HG03139 (cell line): ENCODE results near the gene ALS2CL.

Experiments used
- ATAC-seq: cut with Tn5 transposase; IDR thresholded peaks from one replicate; pipeline ENCODE4 v1.9.1; 2021; ENCODE audit not compliant: unreplicated experiment

The ALS2CL gene

DNA sequence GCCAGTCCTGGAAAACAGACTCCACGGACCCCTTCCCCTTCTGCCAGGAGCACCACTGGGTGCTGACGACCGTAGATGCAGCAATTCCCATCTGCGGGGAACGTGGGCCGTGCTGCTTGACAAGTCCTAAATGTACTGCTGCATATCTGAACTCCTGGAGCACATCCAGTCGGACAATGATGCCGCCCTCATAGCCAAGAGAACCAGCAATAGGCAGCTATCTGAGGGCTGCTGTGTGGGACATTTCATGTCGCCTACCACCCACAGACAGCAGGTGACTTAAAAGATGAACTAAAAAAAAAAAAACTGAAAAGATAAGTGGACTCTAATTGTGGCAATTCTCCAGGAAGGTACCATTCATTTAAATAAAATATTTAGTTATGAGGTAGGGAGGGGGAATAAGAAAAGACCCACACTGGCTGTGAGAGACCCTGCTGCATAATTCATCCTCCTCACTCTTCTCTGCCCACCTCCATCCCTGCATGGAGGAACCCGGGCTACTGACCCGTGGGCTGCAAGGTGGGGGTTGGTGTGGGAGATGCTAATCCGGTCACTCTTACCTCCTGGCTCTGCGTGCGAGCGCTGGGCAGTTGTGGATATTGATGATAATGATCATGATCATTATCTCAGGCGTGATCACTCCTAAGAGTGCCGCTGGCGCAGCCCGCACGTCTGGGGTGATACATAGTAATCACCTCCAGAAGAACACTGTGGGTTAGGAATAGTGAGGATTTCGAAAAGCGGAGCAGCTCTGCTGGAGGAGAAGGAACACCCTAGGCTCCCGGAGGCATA lies 28.3 kb downstream of the ALS2CL start:
- no peak for ATAC-seq

DNA sequence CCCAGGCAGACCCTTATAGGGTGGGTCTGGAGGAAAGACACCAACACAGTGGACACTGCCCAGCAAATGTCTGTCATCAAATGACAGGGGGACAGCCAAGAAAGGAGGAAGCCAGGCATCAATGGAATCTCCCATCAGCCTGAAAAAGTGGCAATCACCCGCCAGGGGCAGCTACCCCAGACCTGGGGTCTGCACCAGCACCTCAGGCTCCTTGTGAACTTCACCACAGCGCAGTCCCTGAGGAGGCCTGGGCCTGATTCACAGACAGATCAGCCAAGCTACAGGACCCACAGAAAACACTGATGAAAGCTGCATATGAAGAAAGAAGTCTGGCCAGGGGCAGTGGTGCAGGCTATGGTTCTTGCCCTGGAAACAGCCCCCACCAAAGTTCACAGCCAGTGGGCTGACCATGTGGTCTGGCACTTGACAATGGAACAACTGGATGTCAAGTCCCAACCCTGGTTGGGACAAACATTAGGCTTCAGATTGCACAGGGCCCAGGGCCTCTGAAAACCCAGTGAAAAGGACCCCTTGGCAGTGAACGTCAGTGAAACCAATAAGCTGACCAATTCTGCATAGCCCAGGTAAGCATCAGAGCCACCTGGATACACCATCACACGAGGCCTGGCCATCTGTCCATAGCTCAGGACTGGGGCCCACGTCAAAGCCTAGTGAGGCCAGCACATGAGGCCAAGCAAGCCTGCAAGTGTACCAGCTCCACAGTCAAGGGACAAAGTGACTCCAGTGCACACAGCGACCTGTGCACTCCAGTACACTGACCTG lies 29.1 kb downstream of the ALS2CL start:
- ATAC-seq: no peak

DNA sequence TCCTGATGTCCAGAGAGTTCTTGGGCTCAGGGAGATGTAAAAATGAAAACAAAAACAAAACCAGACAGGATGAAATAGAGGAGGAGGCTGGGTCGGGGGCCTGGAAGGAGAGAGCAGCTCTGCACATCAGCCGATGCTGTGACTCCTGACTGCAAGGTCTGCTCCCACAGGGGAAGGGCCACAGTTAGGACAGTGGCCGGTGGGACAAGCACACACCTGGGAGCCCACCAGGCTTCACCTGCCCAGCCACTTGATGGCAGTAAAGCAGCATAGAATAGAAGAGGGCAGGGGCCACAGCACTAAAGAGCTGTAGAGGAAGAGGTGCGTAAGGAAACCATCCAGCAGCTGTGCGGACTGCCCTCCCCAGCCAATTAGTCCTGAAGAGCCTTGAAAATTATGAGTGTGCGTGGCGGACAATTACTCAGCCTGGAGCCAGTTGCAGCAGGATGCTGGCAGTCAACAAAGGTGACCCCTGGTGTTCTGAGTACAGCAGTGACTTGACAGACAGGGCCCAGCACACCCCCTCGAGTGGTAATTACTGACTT lies 29.8 kb downstream of the ALS2CL start:
- no peak for ATAC-seq

DNA sequence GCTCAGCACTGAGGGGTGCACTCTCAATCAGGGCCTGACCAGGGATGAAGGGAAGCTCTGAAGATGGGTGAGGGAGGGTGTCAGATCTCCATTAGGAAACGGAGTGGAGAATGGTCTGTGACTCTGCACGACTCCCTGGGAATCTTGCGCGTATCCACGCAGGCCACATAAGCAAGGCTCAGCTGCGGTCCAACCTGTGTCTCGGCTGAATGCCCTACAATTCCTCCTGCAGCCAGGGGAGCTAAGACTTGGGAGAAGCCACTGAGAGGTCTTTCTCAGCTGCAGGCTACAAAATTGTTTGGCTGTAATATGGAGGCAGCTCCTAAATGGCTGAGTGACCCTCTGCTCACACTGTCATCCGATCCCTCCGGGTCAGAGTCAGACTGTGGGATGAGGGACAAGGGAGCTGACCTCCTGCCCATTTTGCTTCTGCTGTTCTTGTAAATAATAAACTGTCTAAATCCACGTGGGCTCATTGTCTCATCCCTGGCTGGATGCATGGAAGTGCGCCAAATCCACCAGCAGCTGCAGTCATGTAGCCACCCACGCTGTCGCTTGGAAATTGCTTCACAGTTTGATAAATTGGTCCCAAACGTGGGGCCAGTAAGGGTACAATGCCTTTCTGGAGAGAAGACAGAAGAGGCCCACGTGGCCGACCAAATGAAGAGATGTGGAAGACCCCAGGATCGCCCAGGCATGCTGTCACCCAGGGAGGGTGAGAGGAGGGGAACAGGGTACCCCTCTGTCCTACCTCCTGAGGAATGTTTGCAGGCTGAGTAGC lies 30.5 kb downstream of the ALS2CL start:
- no peak for ATAC-seq

DNA sequence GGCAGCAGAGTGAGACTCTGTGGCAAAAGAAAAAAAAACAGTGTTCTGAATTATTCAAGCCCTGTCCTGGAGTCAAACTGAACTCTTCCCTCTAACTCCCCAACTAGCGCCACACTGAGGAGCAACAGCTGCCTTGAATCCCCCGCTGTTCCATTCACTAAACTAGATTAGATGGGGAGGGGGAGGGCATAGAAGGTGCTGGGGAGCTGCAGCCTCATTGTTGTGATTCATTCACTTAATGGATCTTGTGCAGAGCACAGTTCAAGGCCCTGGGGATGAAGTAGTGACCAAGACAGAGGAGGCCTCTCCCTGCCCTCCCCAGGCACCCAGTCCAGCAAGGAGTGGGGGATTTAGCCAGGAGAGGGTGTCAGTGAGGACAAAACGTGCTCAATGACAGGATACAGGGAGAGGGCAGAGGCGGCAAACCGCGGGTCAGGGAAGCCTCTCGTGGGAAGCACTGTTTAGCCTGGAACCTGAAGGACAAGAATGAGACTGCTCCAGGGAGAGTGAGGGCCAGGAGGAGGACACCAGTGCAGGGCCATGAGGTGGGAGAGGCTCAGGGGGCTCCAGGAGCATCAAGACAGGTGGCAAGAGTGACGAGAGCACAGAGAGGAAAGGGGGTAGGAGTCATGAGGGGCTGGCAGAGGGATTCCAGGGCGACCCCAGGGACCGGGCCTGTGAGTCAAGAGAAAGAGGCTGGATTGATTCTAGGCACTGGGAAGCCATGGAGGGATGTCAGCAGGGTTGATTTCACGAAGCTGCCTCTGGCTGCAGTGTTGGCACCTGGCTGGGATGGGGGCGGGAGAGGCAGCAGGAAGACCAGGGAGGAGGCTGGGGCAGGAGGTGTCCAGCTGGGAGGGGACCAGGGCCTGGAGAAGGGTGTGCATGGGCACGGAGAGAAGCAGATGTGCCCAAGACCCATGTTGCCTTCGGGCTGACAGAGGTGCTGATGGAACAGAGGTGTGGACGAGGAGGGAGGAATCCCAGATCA lies 31.4 kb downstream of the ALS2CL start:
- no peak for ATAC-seq

DNA sequence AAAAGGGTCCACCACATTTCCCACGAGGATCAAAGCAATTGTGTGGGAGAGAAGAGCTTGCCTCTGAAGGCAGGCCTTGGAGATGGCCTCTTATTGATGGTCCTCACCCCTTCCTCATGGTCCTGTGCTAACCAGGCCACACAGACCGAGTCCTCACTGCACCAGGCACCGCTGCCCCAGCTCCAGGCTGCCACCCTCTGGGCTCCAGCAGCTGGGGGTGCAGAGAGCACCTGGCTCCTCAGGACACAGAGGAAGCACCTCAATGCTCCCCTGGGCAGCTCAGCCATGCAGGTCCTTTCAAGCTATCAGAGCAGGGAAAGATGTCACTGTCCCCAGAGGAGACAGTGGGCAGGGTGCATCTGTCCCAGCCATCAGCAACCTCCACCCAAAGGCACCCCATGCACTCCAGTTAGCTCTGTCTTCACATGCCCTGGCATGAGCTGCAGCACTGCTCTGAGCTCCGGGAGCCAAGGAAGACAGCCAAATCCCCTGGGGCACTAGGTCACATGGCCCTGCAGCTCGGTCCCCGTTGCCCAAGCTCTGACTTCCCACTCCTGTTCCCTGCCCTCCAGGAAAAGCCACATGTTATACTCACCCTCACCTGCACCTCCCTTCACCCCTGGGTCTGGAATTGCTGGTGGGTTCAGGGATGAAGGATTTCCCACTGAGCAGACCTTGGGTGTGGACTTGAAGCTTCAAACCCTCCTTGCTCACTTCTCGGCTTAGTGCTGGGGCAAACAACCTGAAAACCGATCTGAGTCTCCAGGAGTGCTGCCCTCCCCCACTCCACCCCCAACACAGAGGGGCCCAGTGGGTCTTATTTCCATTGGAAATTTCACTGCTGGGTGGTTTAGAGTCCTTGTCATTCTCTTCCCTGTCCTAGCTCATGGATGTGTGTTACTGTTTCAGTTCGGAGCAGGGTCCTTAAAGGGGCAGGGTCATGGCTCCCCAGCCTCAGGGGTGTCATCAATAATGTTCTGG lies 32.6 kb downstream of the ALS2CL start:
- ATAC-seq: no peak

DNA sequence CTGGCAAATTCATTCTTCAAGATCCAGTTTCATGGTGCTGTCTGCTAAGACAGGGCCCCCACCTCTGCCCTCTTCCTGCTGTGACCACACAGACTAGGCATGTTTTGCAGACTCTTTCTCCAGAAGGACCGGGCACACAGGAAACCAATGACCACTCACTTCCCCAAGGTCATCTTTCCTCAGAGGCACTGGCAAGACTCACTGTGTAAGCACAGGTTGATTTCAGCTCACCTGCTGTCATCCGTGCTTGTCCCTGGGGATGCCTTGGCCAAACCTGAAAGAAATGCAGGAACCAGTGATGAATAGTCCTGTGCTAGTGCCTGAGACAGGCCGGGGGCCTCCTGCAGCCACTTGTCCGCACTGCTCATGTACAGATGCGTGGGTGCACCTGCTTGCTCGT lies 33.5 kb downstream of the ALS2CL start:
- no peak for ATAC-seq

DNA sequence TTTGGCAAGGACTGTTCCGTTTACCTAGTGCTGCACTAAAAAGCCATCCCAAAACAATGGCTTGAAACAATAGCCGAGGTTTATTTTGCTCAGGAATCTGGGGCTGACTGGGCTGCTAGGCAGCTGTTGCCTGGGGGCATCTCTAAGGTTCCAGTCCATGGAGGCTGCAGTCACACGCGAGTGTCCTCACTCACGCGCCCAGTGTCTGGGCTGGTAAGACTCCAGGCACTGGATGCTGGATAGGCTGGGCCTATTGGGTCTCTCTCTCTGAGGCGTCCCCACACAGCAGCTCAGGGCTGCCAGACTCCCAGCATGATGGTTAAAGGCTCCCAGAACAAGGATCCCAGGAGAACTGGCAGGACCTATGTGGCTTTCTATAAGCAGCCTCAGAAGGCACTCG lies 34.2 kb downstream of the ALS2CL start:
- no peak for ATAC-seq

DNA sequence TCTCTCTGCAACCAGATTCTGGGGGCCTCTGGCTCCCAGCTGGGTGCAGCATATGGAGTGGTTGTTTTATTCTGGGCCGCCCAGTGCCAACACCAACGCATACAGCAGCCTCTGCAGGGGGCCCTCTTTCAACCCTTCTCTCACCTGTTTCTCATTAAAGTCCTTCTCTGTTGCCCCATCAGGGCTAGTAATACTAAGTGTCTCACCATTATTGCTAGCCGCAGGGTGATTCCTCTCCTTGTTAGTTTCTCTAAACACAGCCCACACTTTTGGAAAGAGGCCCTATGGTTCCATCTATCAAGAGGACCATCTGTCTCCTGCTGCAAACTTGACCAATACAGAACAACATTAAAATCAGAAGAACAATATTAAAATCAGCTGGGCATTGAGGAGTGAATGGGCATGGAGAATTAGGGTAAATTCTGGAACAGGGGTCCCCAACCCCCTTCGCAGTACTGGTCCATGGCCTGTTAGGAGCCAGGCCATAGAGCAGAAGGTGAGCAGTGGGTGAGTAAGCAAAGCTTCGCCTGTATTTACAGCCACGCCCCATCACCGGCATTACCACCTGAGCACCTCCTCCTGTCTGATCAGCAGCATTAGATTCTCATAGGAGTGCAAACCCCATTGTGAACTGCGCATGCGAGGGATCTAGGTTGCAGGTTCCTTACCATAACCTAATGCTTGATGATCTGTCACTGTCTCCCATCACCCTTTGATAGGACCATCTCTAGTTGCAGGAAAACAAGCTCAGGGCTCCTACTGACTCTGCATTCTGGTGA lies 36.5 kb downstream of the ALS2CL start:
- no peak for ATAC-seq

DNA sequence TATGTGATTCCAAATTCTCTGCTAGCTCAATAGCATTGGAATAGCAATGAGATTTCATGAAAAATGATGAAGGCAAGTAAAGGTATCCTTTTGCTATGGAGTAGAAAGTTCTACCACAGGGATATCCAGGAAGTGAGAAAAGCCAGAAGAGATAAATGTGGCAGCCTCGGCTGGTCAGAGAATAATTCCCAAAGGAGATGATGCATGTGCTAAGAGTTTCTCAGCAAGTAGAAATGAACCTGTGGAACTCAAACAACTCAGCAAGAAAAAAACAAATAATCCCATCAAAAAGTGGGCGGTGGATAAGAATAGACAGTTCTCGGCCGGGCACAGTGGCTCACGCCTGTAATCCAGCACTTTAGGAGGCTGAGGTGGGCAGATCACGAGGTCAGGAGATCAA lies 38.2 kb downstream of the ALS2CL start:
- no peak for ATAC-seq

DNA sequence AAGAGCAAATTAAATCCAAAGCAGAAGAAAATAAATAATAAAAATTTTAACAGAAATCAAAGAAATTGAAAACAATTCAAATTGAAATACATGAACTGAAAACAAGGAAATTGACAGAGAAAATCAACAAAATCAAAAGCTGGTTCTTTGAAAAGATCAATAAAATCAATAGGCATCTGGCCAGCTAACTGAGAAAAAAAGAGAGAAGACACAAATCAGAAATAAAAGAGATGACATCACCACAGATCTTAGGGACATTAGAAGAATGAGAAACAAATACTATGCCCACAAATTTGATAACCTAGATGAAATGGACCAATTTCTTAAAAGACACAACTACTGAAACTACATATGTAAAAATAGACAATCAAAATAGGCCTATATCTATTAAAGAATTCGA lies 42.4 kb downstream of the ALS2CL start:
- no peak for ATAC-seq

DNA sequence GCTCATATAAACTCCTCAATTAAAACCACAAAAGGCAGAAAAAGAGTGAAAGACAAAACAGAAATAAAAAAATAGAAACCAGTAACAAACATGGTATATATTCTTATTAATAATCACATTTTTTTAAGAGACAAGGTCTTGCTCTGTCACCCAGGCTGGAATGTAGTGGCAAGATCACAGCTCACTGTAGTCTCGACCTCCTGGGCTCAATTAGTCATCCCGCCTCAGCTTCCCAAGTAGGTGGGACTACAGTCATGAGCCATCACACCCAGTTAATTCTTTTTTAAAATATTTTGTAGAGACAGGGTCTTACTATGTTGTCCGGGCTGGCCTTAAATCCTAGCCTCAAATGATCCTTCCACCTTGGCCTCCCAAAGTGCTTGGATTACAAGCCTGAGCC lies 44.0 kb downstream of the ALS2CL start:
- no peak for ATAC-seq

DNA sequence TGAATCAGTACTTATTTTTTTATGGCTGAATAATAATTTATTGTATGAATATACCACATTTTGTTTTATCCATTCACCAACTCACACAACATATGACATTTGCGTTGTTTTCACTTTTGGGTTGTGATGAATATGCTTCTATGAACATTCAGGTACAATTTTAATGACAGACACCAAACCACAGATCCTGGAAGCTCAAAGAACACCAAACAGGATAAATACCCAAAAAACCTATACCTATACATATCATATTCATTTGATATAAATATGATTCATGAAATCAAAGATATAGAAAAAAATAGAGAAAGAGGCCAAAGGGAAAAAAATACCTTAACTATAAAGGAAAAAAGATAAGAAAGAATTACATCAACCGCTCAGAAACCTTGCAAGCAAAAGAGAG lies 45.4 kb downstream of the ALS2CL start:
- no peak for ATAC-seq

DNA sequence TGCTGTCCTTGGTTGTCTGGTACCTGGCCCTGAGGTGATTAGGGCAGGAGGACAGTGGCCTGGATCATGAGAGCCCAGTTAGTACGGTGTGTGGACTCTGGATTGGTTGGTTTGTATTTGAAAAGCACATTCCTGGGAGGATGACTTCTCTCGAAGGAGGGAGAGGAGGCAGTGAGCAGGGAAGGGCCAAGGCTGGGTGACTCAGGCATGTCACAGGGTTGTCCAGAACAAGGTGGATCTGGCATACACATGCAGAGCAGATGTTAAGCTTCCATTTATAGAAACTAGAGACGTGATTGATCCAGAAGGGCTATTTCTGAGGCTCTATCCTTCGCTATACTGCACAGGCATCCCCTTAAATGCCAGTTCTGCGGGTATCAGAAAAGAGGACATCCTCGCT lies 46.8 kb downstream of the ALS2CL start:
- no peak for ATAC-seq

DNA sequence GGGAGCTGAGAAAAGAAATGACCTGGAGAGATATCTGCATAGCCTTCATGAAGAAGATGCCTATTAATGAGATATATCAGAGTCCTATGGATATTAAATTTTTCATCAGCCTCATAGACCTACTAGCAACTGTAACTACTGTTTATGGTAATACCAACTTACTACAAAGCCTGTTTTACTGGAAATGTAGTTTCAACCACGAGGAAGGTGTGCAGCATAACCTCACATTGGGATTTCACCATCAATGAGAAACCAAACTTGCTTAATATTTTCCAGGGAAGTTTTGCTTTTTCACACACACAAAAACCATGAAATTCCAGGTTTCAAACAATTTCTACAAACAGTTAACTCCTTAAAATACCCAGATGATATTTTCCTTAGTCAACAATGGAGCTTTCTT lies 49.8 kb downstream of the ALS2CL start:
- ATAC-seq: no peak

DNA sequence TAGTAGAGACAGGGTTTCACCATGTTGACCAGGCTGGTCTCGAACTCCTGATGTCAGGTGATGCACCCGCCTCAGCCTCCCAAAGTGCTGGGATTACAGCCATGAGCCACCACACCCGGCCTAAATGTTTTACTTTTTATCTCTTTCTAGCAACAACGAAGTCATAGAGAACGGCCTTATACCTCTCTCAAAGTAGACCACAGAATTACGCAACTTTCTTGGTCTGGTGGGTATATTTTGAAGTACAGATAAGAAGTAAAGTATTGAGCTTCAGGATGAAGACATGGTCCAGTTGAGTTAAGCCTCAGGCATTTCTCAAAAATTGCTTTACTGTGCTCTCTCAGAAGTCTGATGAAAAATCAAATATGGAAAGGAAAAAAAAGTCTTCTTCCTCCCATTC lies 50.5 kb downstream of the ALS2CL start:
- no peak for ATAC-seq

DNA sequence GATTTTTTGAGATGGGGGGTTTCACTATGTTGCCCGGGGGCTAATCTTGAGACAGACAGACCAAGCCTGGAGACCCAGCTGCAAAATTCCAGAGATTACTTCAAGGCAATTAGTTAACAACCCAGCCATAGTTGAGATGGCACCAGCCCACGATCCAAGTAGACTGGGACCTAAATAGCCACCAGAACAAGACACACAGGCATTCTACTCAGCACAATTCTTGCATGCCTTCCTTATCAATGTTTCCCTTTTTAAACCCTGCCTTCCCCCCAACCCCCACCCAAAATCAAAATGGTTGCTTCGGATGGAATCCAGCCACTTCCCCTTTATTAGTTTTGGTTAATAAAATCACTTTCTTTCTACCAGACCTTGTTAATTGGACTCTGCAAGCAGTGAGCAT lies 52.6 kb downstream of the ALS2CL start:
- ATAC-seq: no peak

DNA sequence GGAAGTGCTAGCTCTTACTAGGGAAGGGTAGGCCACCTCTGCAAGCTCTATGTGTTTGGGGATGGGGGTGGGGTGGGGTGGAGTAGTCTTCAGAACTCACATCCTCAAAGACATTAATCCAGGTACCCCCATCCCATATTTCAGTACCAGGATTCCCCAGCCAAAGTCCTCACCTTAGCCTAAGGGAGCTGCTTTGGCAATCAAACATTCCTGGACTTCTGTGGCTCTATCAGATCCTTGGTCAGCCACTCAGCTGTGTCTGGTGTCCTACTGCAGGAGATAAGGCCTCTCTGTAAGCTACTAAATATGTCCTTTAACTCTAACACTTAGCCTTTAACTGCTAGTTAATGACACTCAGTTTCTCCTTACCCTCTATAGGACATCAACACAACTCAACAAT lies 54.3 kb downstream of the ALS2CL start:
- ATAC-seq: no peak
